Colon (tissue), 2 donors: Measurements from ENCODE around the gene PPP5C.
"Not testable (repeated sequence)": the region's sequence is repeated elsewhere in the genome, so short reads cannot be mapped to it uniquely, and the experiment has no call there.

ENCODE experiments used
- FAIRE-seq: peaks from 2 replicates; lab custom pipeline; 2012; peaks lifted over from hg19 to GRCh38; lab: Jason Lieb, UNC
- donor health status: control.
- donor health status: control.

The PPP5C gene

GRCh38 chr19:46435689-46436088 lies 88.8 kb downstream of the PPP5C start:
- FAIRE-seq, result not testable (repeated sequence)
